ENCODE results near the gene C1QTNF12. TPM values are rescaled to one million over a fixed set of nuclear protein-coding genes. Genes with fewer than 3 reads are reported as not detected.

C1QTNF12 gene
- total RNA-seq, 1 experiment from 2014 or later = 2.0 TPM

- TF ChIP-seq, protein P1, sequence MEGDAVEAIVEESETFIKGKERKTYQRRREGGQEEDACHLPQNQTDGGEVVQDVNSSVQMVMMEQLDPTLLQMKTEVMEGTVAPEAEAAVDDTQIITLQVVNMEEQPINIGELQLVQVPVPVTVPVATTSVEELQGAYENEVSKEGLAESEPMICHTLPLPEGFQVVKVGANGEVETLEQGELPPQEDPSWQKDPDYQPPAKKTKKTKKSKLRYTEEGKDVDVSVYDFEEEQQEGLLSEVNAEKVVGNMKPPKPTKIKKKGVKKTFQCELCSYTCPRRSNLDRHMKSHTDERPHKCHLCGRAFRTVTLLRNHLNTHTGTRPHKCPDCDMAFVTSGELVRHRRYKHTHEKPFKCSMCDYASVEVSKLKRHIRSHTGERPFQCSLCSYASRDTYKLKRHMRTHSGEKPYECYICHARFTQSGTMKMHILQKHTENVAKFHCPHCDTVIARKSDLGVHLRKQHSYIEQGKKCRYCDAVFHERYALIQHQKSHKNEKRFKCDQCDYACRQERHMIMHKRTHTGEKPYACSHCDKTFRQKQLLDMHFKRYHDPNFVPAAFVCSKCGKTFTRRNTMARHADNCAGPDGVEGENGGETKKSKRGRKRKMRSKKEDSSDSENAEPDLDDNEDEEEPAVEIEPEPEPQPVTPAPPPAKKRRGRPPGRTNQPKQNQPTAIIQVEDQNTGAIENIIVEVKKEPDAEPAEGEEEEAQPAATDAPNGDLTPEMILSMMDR (IDR thresholded peaks at IDR 0.05; ENCODE audit: unreplicated experiment) = no peak
- intact Hi-C loops (cut with micrococcal nuclease; ENCODE audit: unreplicated experiment) = no loop called here
- no TSS peak for BruUV-seq (replicated peaks)
- Mint-ChIP-seq H3K4me1 (ENCODE audit: low read depth, unreplicated experiment) (no peaks in the 10 kb centered on the region), H3K36me3 (ENCODE audit: insufficient read depth, unreplicated experiment) (peaks cover 26% of the 10 kb centered on the region), H3K9me3 (ENCODE audit: low read depth, unreplicated experiment) (no peaks in the 10 kb centered on the region), H3K4me3 (ENCODE audit: low read depth, unreplicated experiment) (no peak overlapping the region), H3K27ac (ENCODE audit: unreplicated experiment) (no peak overlapping the region), H3K27me3 (ENCODE audit: unreplicated experiment) (no peaks in the 10 kb centered on the region)
- CTCF ChIA-PET = no interaction called here
- no peak for DNase-seq
These were observed 3.9 kb downstream of the C1QTNF12 start for GRCh38 chr1:1242461-1243265.

DNA sequence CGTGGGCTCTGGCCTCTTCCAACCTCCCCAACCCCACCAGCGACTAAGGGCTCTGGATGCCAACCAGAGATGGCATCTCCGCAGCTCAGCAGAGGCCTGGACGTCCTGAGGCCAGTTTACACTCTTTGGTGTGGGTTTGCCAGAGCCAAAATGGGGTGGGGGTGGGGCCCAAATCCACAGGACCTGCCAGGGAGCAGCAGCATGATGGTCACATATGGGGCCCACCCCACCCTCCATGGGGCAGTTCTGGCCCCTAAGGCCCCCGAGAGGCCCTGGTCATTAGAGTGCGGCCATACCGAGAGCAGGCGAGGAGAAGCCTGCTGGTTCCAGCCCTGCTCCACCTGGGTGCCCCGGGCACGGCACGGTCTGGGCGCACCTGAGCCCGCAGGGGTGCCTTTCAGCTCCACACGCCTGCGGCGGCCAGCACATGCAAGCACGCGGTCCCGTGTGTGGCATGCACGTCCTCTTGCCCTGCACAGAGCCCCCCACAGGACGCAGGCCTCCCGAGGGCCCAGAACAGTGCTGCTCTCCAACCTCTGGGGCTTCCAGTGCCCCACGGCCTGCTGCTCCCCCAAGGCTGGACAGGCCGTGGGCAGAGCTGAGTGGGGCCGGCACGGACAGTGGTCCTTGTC lies 4.8 kb downstream of the C1QTNF12 start:
- DNase-seq = no peak
- peaks cover 32% of the 10 kb centered on the region for H3K36me3 Mint-ChIP-seq (ENCODE audit: insufficient read depth, unreplicated experiment)
- H3K4me1 Mint-ChIP-seq (ENCODE audit: low read depth, unreplicated experiment) = no peaks in the 10 kb centered on the region
- H3K9me3 Mint-ChIP-seq (ENCODE audit: low read depth, unreplicated experiment) = no peaks in the 10 kb centered on the region
- intact Hi-C loops (cut with micrococcal nuclease; ENCODE audit: unreplicated experiment) = no loop called here
- CTCF ChIA-PET = no interaction called here
- H3K4me3 Mint-ChIP-seq (ENCODE audit: low read depth, unreplicated experiment) = no peak overlapping the region
- BruUV-seq (replicated peaks) = no TSS peak
- no peak overlapping the region for H3K27ac Mint-ChIP-seq (ENCODE audit: unreplicated experiment)
- H3K27me3 Mint-ChIP-seq (ENCODE audit: unreplicated experiment) = no peaks in the 10 kb centered on the region
- TF ChIP-seq, protein P1 (IDR thresholded peaks at IDR 0.05; ENCODE audit: unreplicated experiment) = no peak

DNA sequence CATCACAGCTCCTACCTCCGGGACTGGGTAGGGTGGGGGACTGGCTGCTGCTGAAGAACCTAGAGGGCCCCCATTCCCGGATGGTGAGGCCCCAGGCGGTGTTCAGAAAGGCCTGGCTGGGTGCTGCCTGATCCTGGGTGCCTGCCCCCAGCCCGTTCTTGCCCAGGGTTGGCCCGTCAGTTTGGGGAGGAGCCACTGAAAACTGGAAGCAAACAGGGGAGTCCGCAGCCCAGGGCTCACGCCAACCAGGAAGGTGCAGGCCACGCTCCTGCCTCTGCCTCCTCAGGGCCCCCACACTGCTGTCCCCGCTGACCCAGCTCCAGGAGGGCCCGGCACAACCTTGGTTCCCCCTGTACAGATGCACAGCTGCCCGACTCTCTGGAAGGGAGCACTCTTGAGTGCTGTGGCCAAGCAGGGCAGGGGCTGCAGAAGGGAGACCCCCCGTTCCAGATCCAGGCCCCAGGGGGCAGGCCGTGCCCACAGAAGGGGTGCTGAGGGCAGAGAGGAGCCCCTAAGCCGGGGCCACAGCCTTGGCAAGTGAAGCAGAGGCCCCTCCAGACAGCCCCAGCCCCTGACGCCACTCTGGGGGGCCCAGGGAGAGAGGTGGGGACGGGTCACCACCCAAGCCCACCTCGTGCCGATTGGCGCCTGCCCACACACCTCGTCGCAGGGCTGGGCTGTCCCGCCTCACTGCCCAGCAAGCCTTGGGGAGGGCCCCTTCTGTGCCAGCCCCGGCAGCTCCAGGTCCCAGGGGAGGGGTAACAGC lies 5.5 kb downstream of the C1QTNF12 start:
- TF ChIP-seq, protein P1 (IDR thresholded peaks at IDR 0.05; ENCODE audit: unreplicated experiment) = no peak
- H3K4me1 Mint-ChIP-seq (ENCODE audit: low read depth, unreplicated experiment) = no peaks in the 10 kb centered on the region
- no TSS peak for BruUV-seq (replicated peaks)
- H3K4me3 Mint-ChIP-seq (ENCODE audit: low read depth, unreplicated experiment) = peak overlapping the region; percentile 17
- no peak for DNase-seq
- peaks cover 39% of the 10 kb centered on the region for H3K36me3 Mint-ChIP-seq (ENCODE audit: insufficient read depth, unreplicated experiment)
- CTCF ChIA-PET = no interaction called here
- no peaks in the 10 kb centered on the region for H3K9me3 Mint-ChIP-seq (ENCODE audit: low read depth, unreplicated experiment)
- intact Hi-C loops (cut with micrococcal nuclease; ENCODE audit: unreplicated experiment) = no loop called here
- H3K27ac Mint-ChIP-seq (ENCODE audit: unreplicated experiment) = peak overlapping the region; percentile 76
- no peaks in the 10 kb centered on the region for H3K27me3 Mint-ChIP-seq (ENCODE audit: unreplicated experiment)

GRCh38 chr1:1240348-1240732 lies 6.2 kb downstream of the C1QTNF12 start:
- Mint-ChIP-seq H3K4me3 (ENCODE audit: low read depth, unreplicated experiment) (peak overlapping the region; percentile 17), H3K4me1 (ENCODE audit: low read depth, unreplicated experiment) (no peaks in the 10 kb centered on the region), H3K36me3 (ENCODE audit: insufficient read depth, unreplicated experiment) (peaks cover 39% of the 10 kb centered on the region), H3K27ac (ENCODE audit: unreplicated experiment) (peak overlapping the region; percentile 76), H3K27me3 (ENCODE audit: unreplicated experiment) (no peaks in the 10 kb centered on the region), H3K9me3 (ENCODE audit: low read depth, unreplicated experiment) (no peaks in the 10 kb centered on the region)
- no TSS peak for BruUV-seq (replicated peaks)
- TF ChIP-seq, protein P1 (IDR thresholded peaks at IDR 0.05; ENCODE audit: unreplicated experiment) = no peak
- CTCF ChIA-PET = no interaction called here
- intact Hi-C loops (cut with micrococcal nuclease; ENCODE audit: unreplicated experiment) = no loop called here
- no peak for DNase-seq

Measured in Calu3 (cell line).